ENCODE results near the gene GPATCH2L.

GRCh38 chr14:76133103-76133502, 18.6 kb upstream of the GPATCH2L start:
- TF ChIP-seq CTCF (tag by site-specific recombination; IDR thresholded peaks at IDR 0.05), result no peak
- no peak for TF ChIP-seq ZNF837 (tag by site-specific recombination; IDR thresholded peaks at IDR 0.05)
- TF ChIP-seq ZNF18 (tag by site-specific recombination; IDR thresholded peaks at IDR 0.05), result no peak
- TF ChIP-seq ZNF138 (tag by site-specific recombination; IDR thresholded peaks at IDR 0.05; ENCODE audit: borderline replicate concordance), result no peak
- TF ChIP-seq IKZF3 (tag by site-specific recombination; IDR thresholded peaks at IDR 0.05), result no peak
- TF ChIP-seq ZNF629 (tag by site-specific recombination; IDR thresholded peaks at IDR 0.05), result no peak
